K562 (cell line): ENCODE results near the gene OSBPL10. TPM values are rescaled to one million over a fixed set of nuclear protein-coding genes. Genes with fewer than 3 reads are reported as not detected.

Experiments used
- ATAC-seq: fragments of 200-7000 bp; cut with Tn5 transposase; 3 replicates; pipeline ENCODE4 v1.9.1; 2020; ENCODE audit warnings: moderate library complexity
- BruUV-seq: library from RNA; stranded (reverse); fragments of 400-500 nt; replicated peaks from 2 replicates; lab custom pipeline; 2021; lab: Mats Ljungman, UMichigan
- CTCF ChIA-PET: fragments of 300-600 bp; formaldehyde crosslinking; extraction: SDS; loops from one replicate; lab custom pipeline; 2021; ENCODE audit warnings: low intra/inter-chr PET ratio; lab: Yijun Ruan, JAX
- POLR2A ChIA-PET: fragments of 300-600, 350-650 bp; sonication (Branson Sonifier 250); formaldehyde crosslinking; extraction: SDS; loops from one replicate; lab custom pipeline; 2021; ENCODE audit warnings: antibody characterized with exemption, inconsistent platforms; lab: Yijun Ruan, JAX
- DNase-seq, 4 experiments: peaks; one replicate each; pipeline versions ENCODE4 v3.0.0 to v3.0.0-alpha.2; 2011 to 2018; ENCODE audit warnings: low spot score in 3 of 4, mixed read lengths in 3 of 4; ENCODE audit errors: extremely low read depth in 1 of 4
- FAIRE-seq: peaks from 2 replicates; lab custom pipeline; 2011; peaks lifted over from hg19 to GRCh38; lab: Jason Lieb, UNC
- H2AFZ ChIP-seq: 2 replicates; pipeline ENCODE4 v1.6.0; 2011; ENCODE audit warnings: low read depth, low read length, control low read depth, inconsistent platforms
- H3K27ac ChIP-seq: fragments of 200-600 bp; 3 replicates; pipeline ENCODE4 v1.8.0; 2011; ENCODE audit warnings: low read depth, mild to moderate bottlenecking, control low read depth, inconsistent platforms, low read length, moderate library complexity, mixed read lengths; ENCODE audit errors: extremely low read depth
- H3K27me3 ChIP-seq, 2 experiments: fragments of 300-600 bp in 1 of 2; 2 replicates in 1 of 2; 3 replicates in 1 of 2; pipeline versions ENCODE4 v1.6.0 to v1.8.0; 2011; ENCODE audit warnings: inconsistent platforms in 2 of 2, low read length in 2 of 2, mild to moderate bottlenecking in 1 of 2, mixed read lengths in 1 of 2, moderate library complexity in 1 of 2; ENCODE audit not compliant: control insufficient read depth in 2 of 2, insufficient read depth in 2 of 2
- H3K36me3 ChIP-seq: fragments of 300-600 bp; 3 replicates; pipeline ENCODE4 v1.8.0; 2011; ENCODE audit warnings: mild to moderate bottlenecking, low read length, inconsistent platforms; ENCODE audit not compliant: control insufficient read depth, insufficient read depth
- H3K4me1 ChIP-seq, 2 experiments: fragments of 200-600 bp in 1 of 2; replicated peaks in 1 of 2; 2 replicates in 1 of 2; 3 replicates in 1 of 2; pipeline versions ENCODE4 v1.5.1 to v1.8.0; 2011; ENCODE audit warnings: inconsistent platforms in 2 of 2, low read length in 2 of 2, mild to moderate bottlenecking in 1 of 2, mixed read lengths in 1 of 2, moderate library complexity in 1 of 2; ENCODE audit not compliant: control insufficient read depth in 2 of 2, insufficient read depth in 2 of 2
- H3K4me2 ChIP-seq: 2 replicates; pipeline ENCODE4 v1.6.1; 2011; ENCODE audit warnings: low read length, control low read depth, inconsistent platforms, mixed read lengths; ENCODE audit not compliant: insufficient read depth
- H3K4me3 ChIP-seq: fragments of 200-600 bp; sonication (generic), shearing (Covaris generic); 2 replicates; pipeline ENCODE4 v1.5.1; 2016; ENCODE audit warnings: control low read depth, inconsistent platforms
- H3K79me2 ChIP-seq: fragments of 200-600 bp; 3 replicates; pipeline ENCODE4 v1.8.0; 2011; ENCODE audit warnings: low read length, inconsistent platforms; ENCODE audit not compliant: control insufficient read depth, insufficient read depth
- H3K9ac ChIP-seq, 2 experiments: 2 replicates each; pipeline versions ENCODE4 v1.6.0 to v1.6.1; 2011; ENCODE audit warnings: low read depth in 2 of 2, low read length in 2 of 2, control low read depth in 1 of 2, inconsistent platforms in 1 of 2, mild to moderate bottlenecking in 1 of 2, mixed read lengths in 1 of 2; ENCODE audit not compliant: insufficient read depth in 1 of 2
- H3K9me1 ChIP-seq: one replicate; pipeline ENCODE4 v1.6.0; 2011; ENCODE audit warnings: inconsistent platforms, mild to moderate bottlenecking, low read length, moderate library complexity; ENCODE audit not compliant: control insufficient read depth, insufficient read depth
- H3K9me3 ChIP-seq: replicated peaks from 2 replicates; pipeline ENCODE4 v1.5.1; 2011; ENCODE audit warnings: low read depth, low read length, inconsistent platforms; ENCODE audit not compliant: control insufficient read depth, insufficient read depth
- H4K20me1 ChIP-seq: replicated peaks from 2 replicates; pipeline ENCODE4 v1.6.1; 2011; ENCODE audit warnings: low read length, inconsistent platforms, mixed read lengths; ENCODE audit not compliant: control insufficient read depth, insufficient read depth
- DMBX1 ChIP-seq: fragments of 250-450 bp; sonication (Bioruptor Pico); IDR thresholded peaks from 2 replicates; pipeline ENCODE4 v1.8.0; 2022; ENCODE audit warnings: inconsistent platforms, mild to moderate bottlenecking, moderate library complexity, borderline replicate concordance
- EHMT2 ChIP-seq: fragments of 450-650 bp; IDR thresholded peaks from 2 replicates; pipeline ENCODE4 v1.6.1; 2018; ENCODE audit warnings: antibody characterized with exemption
- ERF ChIP-seq: fragments of 450-650 bp; formaldehyde crosslinking; IDR thresholded peaks from 2 replicates; pipeline ENCODE4 v1.4.0; 2020; ENCODE audit warnings: mild to moderate bottlenecking, mixed read lengths
- EZH2 ChIP-seq: IDR thresholded peaks from 2 replicates; pipeline ENCODE4 v1.6.1; 2012; ENCODE audit warnings: low read depth, mild to moderate bottlenecking, inconsistent platforms, low read length, borderline replicate concordance
- HMG20A ChIP-seq: fragments of 450-650 bp; formaldehyde crosslinking; conservative IDR thresholded peaks from 2 replicates; pipeline ENCODE4 v1.4.0; 2020; ENCODE audit warnings: mild to moderate bottlenecking, mixed read lengths
- HMGN3 ChIP-seq: IDR thresholded peaks from 2 replicates; pipeline ENCODE4 v1.6.1; 2011; ENCODE audit warnings: borderline replicate concordance, low read depth, mild to moderate bottlenecking, mixed read lengths, low read length; ENCODE audit not compliant: insufficient read length; ENCODE audit errors: extremely low read depth
- NFXL1 ChIP-seq: fragments of 450-650 bp; formaldehyde crosslinking; IDR thresholded peaks from 2 replicates; pipeline ENCODE4 v1.4.0; 2021; ENCODE audit warnings: mild to moderate bottlenecking
- NR4A1 ChIP-seq, 2 experiments: fragments of 250-450 bp in 1 of 2; fragments of 450-650 bp in 1 of 2; sonication (Bioruptor Pico) in 1 of 2; IDR thresholded peaks; 2 replicates each; pipeline versions ENCODE4 v1.4.0 to v1.6.1; 2016 to 2020; ENCODE audit warnings: mild to moderate bottlenecking in 2 of 2, missing compliant biosample characterization in 1 of 2, missing genetic modification characterization in 1 of 2, moderate library complexity in 1 of 2
- RBM39 ChIP-seq: fragments of 200-400 bp; formaldehyde crosslinking; optimal IDR thresholded peaks from 2 replicates; pipeline ENCODE3; 2018; ENCODE audit warnings: low read depth, low read length
- RFX1 ChIP-seq: fragments of 450-650 bp; IDR thresholded peaks from 2 replicates; pipeline ENCODE4 v1.6.1; 2016; ENCODE audit warnings: mild to moderate bottlenecking, moderate library complexity
- RUNX1 ChIP-seq: sonication (generic); IDR thresholded peaks from 2 replicates; pipeline ENCODE4 v1.6.1; 2016; ENCODE audit warnings: antibody characterized with exemption, low read depth
- SNIP1 ChIP-seq: fragments of 450-650 bp; IDR thresholded peaks from 2 replicates; pipeline ENCODE4 v1.7.1; 2017; ENCODE audit warnings: low read depth, mild to moderate bottlenecking
- ZBTB1 ChIP-seq: sonication (generic); formaldehyde crosslinking; IDR thresholded peaks from 2 replicates; pipeline ENCODE4 v1.8.1; 2023; ENCODE audit warnings: missing genetic modification reagents, low read depth, mild to moderate bottlenecking, borderline replicate concordance
- ZNF668 ChIP-seq: fragments of 250-450 bp; sonication (Bioruptor Pico); IDR thresholded peaks from 2 replicates; pipeline ENCODE4 v1.8.0; 2022; ENCODE audit warnings: mild to moderate bottlenecking, inconsistent platforms
- WGBS: fragments of 100-300 bp; shearing (Covaris generic); methylation state at CpG from one replicate; pipeline ENCODE4 v1.1.6; 2016; ENCODE audit warnings: low coverage, mixed read lengths; ENCODE audit not compliant: insufficient coverage; ENCODE audit errors: missing lambda C conversion rate; 5-methylcytosine and 5-hydroxymethylcytosine counted together
- in situ Hi-C: fragments of 300-500 bp; cut with MboI; formaldehyde crosslinking; loops from 4 replicates; pipeline ENCODE4 v1.15.0; 2018; ENCODE audit warnings: inconsistent platforms, mixed read lengths
- intact Hi-C: fragments of 100-400 bp; cut with micrococcal nuclease; formaldehyde crosslinking; loops from 2 replicates; pipeline ENCODE4 v1.14.2; 2022
- polyA plus RNA-seq, 8 experiments: library from polyadenylated mRNA; depleted of rRNA in 4 of 8; stranded (reverse) in 5 of 8; unstranded in 3 of 8; fragments of >200 nt; fragmentation: Nextera tagmentation in 2 of 8; fragmentation: Illumina TruSeq in 1 of 8; extraction: Ambion mirVana in 2 of 8; extraction: Trizol in 1 of 8; gene quantifications; 2 replicates each; pipeline versions ENCODE4 v1.2.1 to v1.2.3, GENCODE V29; 2011 to 2014; ENCODE audit warnings: inconsistent platforms in 1 of 8, missing spikeins in 1 of 8
- total RNA-seq, 7 experiments: library from RNA; depleted of rRNA in 6 of 7; stranded (reverse); fragments of >200 nt in 6 of 7; fragmentation: Illumina TruSeq in 2 of 7; extraction: Trizol in 2 of 7; gene quantifications; 2 replicates each; pipeline versions ENCODE4 v1.2.1 to v1.2.3, GENCODE V29; 2011 to 2021; ENCODE audit warnings: low replicate concordance in 1 of 7
- TF ChIP-seq, protein P1 (sequence below): sonication (generic); formaldehyde crosslinking; IDR thresholded peaks from 2 replicates; pipeline ENCODE4 v1.9.0; 2022; ENCODE audit warnings: mild to moderate bottlenecking, missing genetic modification reagents
- TF ChIP-seq, protein P2 (sequence below): IDR thresholded peaks from 2 replicates; pipeline ENCODE4 v1.6.1; 2014; ENCODE audit warnings: antibody characterized with exemption

Gene OSBPL10
- total and polyA plus RNA-seq, 9 of the 15 experiments (the other 6 are each of a cell fraction or from before 2014, with no cell fraction given), result 0.03 to 0.19 (median 0.14) TPM; not detected in 2

DNA sequence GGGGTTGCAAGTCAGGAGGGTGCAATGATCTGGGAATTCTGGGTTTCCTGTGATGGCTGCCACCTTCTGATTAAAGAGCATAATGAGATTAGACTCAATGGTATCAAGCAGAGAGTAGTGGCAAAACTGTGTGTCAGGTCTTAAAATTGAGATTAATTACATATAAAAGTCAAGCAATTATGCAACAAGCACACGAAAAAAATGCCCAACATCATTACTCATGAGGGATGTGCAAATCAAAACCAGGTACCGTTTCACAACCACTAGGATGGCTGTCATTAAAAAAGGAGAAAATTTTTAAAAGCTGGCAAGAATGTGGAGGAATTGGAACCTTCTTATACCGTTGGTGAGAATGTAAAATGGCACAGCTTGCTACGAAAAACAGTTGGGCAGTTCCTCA, 205.0 kb downstream of the OSBPL10 start:
- H2AFZ ChIP-seq, result no peak overlapping the region
- H4K20me1 ChIP-seq, result no peaks in the 10 kb centered on the region
- H3K9me3 ChIP-seq, result no peaks in the 10 kb centered on the region
- H3K9ac ChIP-seq, result no peak overlapping the region
- H3K27me3 ChIP-seq, result 0 out of 5 replicates have a peak, but pooled peaks cover 0 to 3% of the 10 kb centered on the region in 2 experiments
- in situ Hi-C loops, result no loop called here
- no peak overlapping the region for H3K4me3 ChIP-seq
- H3K9me1 ChIP-seq, result no peaks in the 10 kb centered on the region
- 1% methylated on average over 4 of the region's 4 CpGs for WGBS
- no peaks in the 10 kb centered on the region for H3K79me2 ChIP-seq
- ATAC-seq, result no peak
- no peak overlapping the region for H3K4me2 ChIP-seq
- CTCF ChIA-PET, result no interaction called here
- intact Hi-C loops, result no loop called here
- DNase-seq, result no peak
- FAIRE-seq, result no peak
- POLR2A ChIA-PET, result no interaction called here
- no peaks in the 10 kb centered on the region for H3K36me3 ChIP-seq
- TF ChIP-seq NFXL1 (CRISPR knock-in tag) (no peak), ZNF668 (CRISPR knock-in tag) (no peak), EZH2 (no peak), SNIP1 (no peak), NR4A1 (CRISPR knock-in tag; IDR thresholded peaks at IDR 0.05) (no peak), NR4A1 (tag; IDR thresholded peaks at IDR 0.05) (no peak)
- BruUV-seq, result no TSS peak
- no peaks in the 10 kb centered on the region for H3K4me1 ChIP-seq
- H3K27ac ChIP-seq, result no peak overlapping the region

DNA sequence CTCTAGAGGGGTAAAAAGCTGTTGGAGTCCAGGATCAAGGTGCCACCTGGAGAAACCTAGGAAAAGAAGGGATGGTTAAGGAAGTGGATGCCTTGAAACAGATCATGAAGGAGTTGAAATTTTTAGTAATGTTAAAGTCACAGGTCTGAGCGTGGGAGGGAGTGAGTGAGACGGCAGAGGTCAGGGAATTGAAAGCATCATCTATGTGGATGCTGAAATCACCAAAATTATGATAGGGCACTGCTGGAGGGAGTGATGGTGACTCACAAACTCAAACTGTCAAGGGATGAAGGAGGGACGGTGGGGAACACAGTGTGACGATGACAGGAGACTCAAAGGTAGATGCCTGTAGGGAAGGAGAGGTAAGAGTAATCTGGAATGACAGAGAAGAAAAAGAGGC, 205.7 kb downstream of the OSBPL10 start:
- Histone ChIP-seq H3K27me3 (0 out of 5 replicates have a peak, but pooled peaks cover 0 to 3% of the 10 kb centered on the region in 2 experiments), H3K9me3 (no peaks in the 10 kb centered on the region), H2AFZ (no peak overlapping the region), H3K4me2 (no peak overlapping the region), H3K36me3 (no peaks in the 10 kb centered on the region), H3K79me2 (no peaks in the 10 kb centered on the region), H3K27ac (no peak overlapping the region), H4K20me1 (no peaks in the 10 kb centered on the region), H3K4me3 (no peak overlapping the region), H3K9ac (no peak overlapping the region), H3K4me1 (no peaks in the 10 kb centered on the region), H3K9me1 (no peaks in the 10 kb centered on the region)
- CTCF ChIA-PET, result no interaction called here
- DNase-seq, result no peak
- intact Hi-C loops, result no loop called here
- in situ Hi-C loops, result no loop called here
- FAIRE-seq, result no peak
- no peak for ATAC-seq
- POLR2A ChIA-PET, result no interaction called here
- no TSS peak for BruUV-seq
- 0% methylated on average over 4 of the region's 4 CpGs for WGBS
- TF ChIP-seq RFX1 (no peak), HMG20A (CRISPR knock-in tag) (no peak), RBM39 (no peak), EHMT2 (no peak), ZBTB1 (CRISPR knock-in tag) (no peak), RUNX1 (no peak), DMBX1 (CRISPR knock-in tag) (no peak), ERF (no peak), HMGN3 (no peak)
- TF ChIP-seq, protein P1, sequence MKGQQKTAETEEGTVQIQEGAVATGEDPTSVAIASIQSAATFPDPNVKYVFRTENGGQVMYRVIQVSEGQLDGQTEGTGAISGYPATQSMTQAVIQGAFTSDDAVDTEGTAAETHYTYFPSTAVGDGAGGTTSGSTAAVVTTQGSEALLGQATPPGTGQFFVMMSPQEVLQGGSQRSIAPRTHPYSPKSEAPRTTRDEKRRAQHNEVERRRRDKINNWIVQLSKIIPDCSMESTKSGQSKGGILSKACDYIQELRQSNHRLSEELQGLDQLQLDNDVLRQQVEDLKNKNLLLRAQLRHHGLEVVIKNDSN (CRISPR knock-in tag), result no peak
- TF ChIP-seq, protein P2, sequence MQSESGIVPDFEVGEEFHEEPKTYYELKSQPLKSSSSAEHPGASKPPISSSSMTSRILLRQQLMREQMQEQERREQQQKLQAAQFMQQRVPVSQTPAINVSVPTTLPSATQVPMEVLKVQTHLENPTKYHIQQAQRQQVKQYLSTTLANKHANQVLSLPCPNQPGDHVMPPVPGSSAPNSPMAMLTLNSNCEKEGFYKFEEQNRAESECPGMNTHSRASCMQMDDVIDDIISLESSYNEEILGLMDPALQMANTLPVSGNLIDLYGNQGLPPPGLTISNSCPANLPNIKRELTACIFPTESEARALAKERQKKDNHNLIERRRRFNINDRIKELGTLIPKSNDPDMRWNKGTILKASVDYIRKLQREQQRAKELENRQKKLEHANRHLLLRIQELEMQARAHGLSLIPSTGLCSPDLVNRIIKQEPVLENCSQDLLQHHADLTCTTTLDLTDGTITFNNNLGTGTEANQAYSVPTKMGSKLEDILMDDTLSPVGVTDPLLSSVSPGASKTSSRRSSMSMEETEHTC, result no peak
